Osteoblast (primary cell): Measurements from ENCODE around the gene ATXN3L. TPM values are rescaled to one million over a fixed set of nuclear protein-coding genes. Genes with fewer than 3 reads are reported as not detected.

Source experiments
- DNase-seq: peaks from one replicate; pipeline ENCODE4 v3.0.0; 2011; ENCODE audit warnings: low spot score, mixed read lengths; ENCODE audit not compliant: insufficient read length; ENCODE audit errors: missing footprints
- H2AFZ ChIP-seq: 2 replicates; pipeline ENCODE4 v1.6.0; 2011; ENCODE audit warnings: mild to moderate bottlenecking, low read length
- H3K27ac ChIP-seq: 2 replicates; pipeline ENCODE4 v1.5.1; 2011; ENCODE audit warnings: mild to moderate bottlenecking, low read depth, low read length, moderate library complexity
- H3K27me3 ChIP-seq: 2 replicates; pipeline ENCODE4 v1.6.0; 2012; ENCODE audit warnings: mild to moderate bottlenecking, control low read depth, inconsistent platforms, low read length, moderate library complexity; ENCODE audit not compliant: insufficient read depth
- H3K36me3 ChIP-seq: 2 replicates; pipeline ENCODE4 v1.5.1; 2011; ENCODE audit warnings: mild to moderate bottlenecking, low read length, control low read depth, moderate library complexity; ENCODE audit not compliant: insufficient read depth
- H3K4me1 ChIP-seq: 2 replicates; pipeline ENCODE4 v1.5.1; 2011; ENCODE audit warnings: mild to moderate bottlenecking, low read length, control low read depth, moderate library complexity; ENCODE audit not compliant: insufficient read depth
- H3K4me2 ChIP-seq: 2 replicates; pipeline ENCODE4 v1.6.0; 2011; ENCODE audit warnings: mild to moderate bottlenecking, low read length; ENCODE audit not compliant: insufficient read depth
- H3K4me3 ChIP-seq: fragments of 200-600 bp; sonication (generic); 3 replicates; pipeline ENCODE4 v1.5.1; 2012; ENCODE audit warnings: mild to moderate bottlenecking, low read length, inconsistent platforms; ENCODE audit not compliant: insufficient read depth
- H3K79me2 ChIP-seq: 2 replicates; pipeline ENCODE4 v1.6.0; 2012; ENCODE audit warnings: mild to moderate bottlenecking, low read length, control low read depth, inconsistent platforms; ENCODE audit not compliant: insufficient read depth
- H3K9me3 ChIP-seq: 2 replicates; pipeline ENCODE4 v1.5.1; 2011; ENCODE audit warnings: low read depth, low read length, control low read depth
- H4K20me1 ChIP-seq: 2 replicates; pipeline ENCODE4 v1.6.0; 2012; ENCODE audit warnings: mild to moderate bottlenecking, low read length, control low read depth; ENCODE audit not compliant: insufficient read depth
- CTCF ChIP-seq: IDR thresholded peaks from 2 replicates; pipeline ENCODE4 v1.5.1; 2011; ENCODE audit warnings: mild to moderate bottlenecking, low read depth, low read length, moderate library complexity; ENCODE audit errors: extremely low read depth
- total RNA-seq: library from RNA; depleted of rRNA; stranded (reverse); fragments of >200 nt; gene quantifications from 2 replicates; pipeline ENCODE4 v1.2.3, GENCODE V29; 2012

ATXN3L gene
- total RNA-seq, 1 donor: not detected

- Histone ChIP-seq H2AFZ (peak overlapping the region; percentile 32), H3K27ac (no peak overlapping the region)
- DNase-seq: no peak
Measured at GRCh38 chrX:13340182-13340791, 20.4 kb upstream of the ATXN3L start.

GRCh38 chrX:13339607-13340006, 19.8 kb upstream of the ATXN3L start:
- no peak for TF ChIP-seq CTCF

More at GRCh38 chrX:13340182-13340791, 20.4 kb upstream of the ATXN3L start:
- H3K4me1 ChIP-seq: peaks cover 3% of the 10 kb centered on the region
- no peak for TF ChIP-seq CTCF
- H4K20me1 ChIP-seq: no peaks in the 10 kb centered on the region
- H3K79me2 ChIP-seq: no peaks in the 10 kb centered on the region
- H3K4me2 ChIP-seq: no peak overlapping the region
- H3K36me3 ChIP-seq: no peaks in the 10 kb centered on the region
- H3K27me3 ChIP-seq: no peaks in the 10 kb centered on the region
- H3K4me3 ChIP-seq: no peak overlapping the region
- no peaks in the 10 kb centered on the region for H3K9me3 ChIP-seq

GRCh38 chrX:13338996-13339515, 19.2 kb upstream of the ATXN3L start:
- no peak for TF ChIP-seq CTCF
- H3K4me2 ChIP-seq: no peak overlapping the region
- H2AFZ ChIP-seq: peak overlapping the region; percentile 10
- H3K9me3 ChIP-seq: no peaks in the 10 kb centered on the region
- H4K20me1 ChIP-seq: no peaks in the 10 kb centered on the region
- H3K79me2 ChIP-seq: no peaks in the 10 kb centered on the region
- no peaks in the 10 kb centered on the region for H3K27me3 ChIP-seq
- H3K27ac ChIP-seq: no peak overlapping the region
- DNase-seq: no peak
- no peaks in the 10 kb centered on the region for H3K36me3 ChIP-seq
- H3K4me1 ChIP-seq: peaks cover 3% of the 10 kb centered on the region
- H3K4me3 ChIP-seq: no peak overlapping the region

More at GRCh38 chrX:13339607-13340006, 19.8 kb upstream of the ATXN3L start:
- H3K4me3 ChIP-seq: no peak overlapping the region
- H3K79me2 ChIP-seq: no peaks in the 10 kb centered on the region
- H3K9me3 ChIP-seq: no peaks in the 10 kb centered on the region
- H4K20me1 ChIP-seq: no peaks in the 10 kb centered on the region
- no peaks in the 10 kb centered on the region for H3K27me3 ChIP-seq
- H3K36me3 ChIP-seq: no peaks in the 10 kb centered on the region
- H2AFZ ChIP-seq: no peak overlapping the region
- H3K4me2 ChIP-seq: no peak overlapping the region
- H3K27ac ChIP-seq: no peak overlapping the region
- peaks cover 3% of the 10 kb centered on the region for H3K4me1 ChIP-seq
- no peak for DNase-seq

- H2AFZ ChIP-seq: no peak overlapping the region
- DNase-seq: no peak
- H3K36me3 ChIP-seq: no peaks in the 10 kb centered on the region
- no peak for TF ChIP-seq CTCF
- no peaks in the 10 kb centered on the region for H3K79me2 ChIP-seq
- H3K4me1 ChIP-seq: no peaks in the 10 kb centered on the region
- H3K4me3 ChIP-seq: no peak overlapping the region
- no peak overlapping the region for H3K27ac ChIP-seq
- H3K4me2 ChIP-seq: no peak overlapping the region
- no peaks in the 10 kb centered on the region for H3K27me3 ChIP-seq
- H4K20me1 ChIP-seq: no peaks in the 10 kb centered on the region
- H3K9me3 ChIP-seq: no peaks in the 10 kb centered on the region
Measured at GRCh38 chrX:13334491-13334890, 14.6 kb upstream of the ATXN3L start.
